ENCODE data around the gene FOXC1.

Gene FOXC1

GRCh38 chr6:1615151-1615852, 5.6 kb downstream of the FOXC1 start:
- DNase-seq: no peak
- Mint-ChIP-seq H3K4me3 (no peak overlapping the region), H3K4me1 (peaks cover 22% of the 10 kb centered on the region), H3K27me3 (peaks cover 92% of the 10 kb centered on the region), H3K27ac (no peak overlapping the region), H3K36me3 (peaks cover 3% of the 10 kb centered on the region), H3K9me3 (no peaks in the 10 kb centered on the region)
- CTCF ChIA-PET: interaction anchor here (1.7 kb wide), 1 partner anchor 593 kb away, joined by 4 read pairs; no protein-coding TSS in a partner anchor

GRCh38 chr6:1615853-1616420, 6.2 kb downstream of the FOXC1 start:
- Mint-ChIP-seq H3K27ac (no peak overlapping the region), H3K27me3 (peaks cover 92% of the 10 kb centered on the region), H3K4me1 (peaks cover 19% of the 10 kb centered on the region), H3K36me3 (peaks cover 3% of the 10 kb centered on the region), H3K9me3 (no peaks in the 10 kb centered on the region), H3K4me3 (no peak overlapping the region)
- no peak for DNase-seq
- CTCF ChIA-PET: no interaction called here

- H3K36me3 Mint-ChIP-seq: peaks cover 2% of the 10 kb centered on the region
- peaks cover 17% of the 10 kb centered on the region for H3K4me1 Mint-ChIP-seq
- H3K4me3 Mint-ChIP-seq: no peak overlapping the region
- CTCF ChIA-PET: no interaction called here
- DNase-seq: no peak
- H3K9me3 Mint-ChIP-seq: no peaks in the 10 kb centered on the region
- peaks cover 98% of the 10 kb centered on the region for H3K27me3 Mint-ChIP-seq
- H3K27ac Mint-ChIP-seq: no peak overlapping the region
Observed at GRCh38 chr6:1616701-1617463, 7.2 kb downstream of the FOXC1 start.

GRCh38 chr6:1617466-1618310, 8.0 kb downstream of the FOXC1 start:
- CTCF ChIA-PET: no interaction called here
- no peaks in the 10 kb centered on the region for H3K36me3 Mint-ChIP-seq
- peaks cover 100% of the 10 kb centered on the region for H3K27me3 Mint-ChIP-seq
- no peak overlapping the region for H3K27ac Mint-ChIP-seq
- peaks cover 9% of the 10 kb centered on the region for H3K4me1 Mint-ChIP-seq
- no peaks in the 10 kb centered on the region for H3K9me3 Mint-ChIP-seq
- no peak overlapping the region for H3K4me3 Mint-ChIP-seq
- DNase-seq: no peak

- Mint-ChIP-seq H3K27me3 (peaks cover 100% of the 10 kb centered on the region), H3K36me3 (peaks cover under 1% of the 10 kb centered on the region), H3K9me3 (no peaks in the 10 kb centered on the region), H3K4me3 (no peak overlapping the region), H3K27ac (no peak overlapping the region), H3K4me1 (peaks cover 2% of the 10 kb centered on the region)
- no peak for DNase-seq
- CTCF ChIA-PET: no interaction called here
Observed at GRCh38 chr6:1618311-1619097, 8.8 kb downstream of the FOXC1 start.

GRCh38 chr6:1619098-1619672, 9.5 kb downstream of the FOXC1 start:
- CTCF ChIA-PET: no interaction called here
- Mint-ChIP-seq H3K4me3 (no peak overlapping the region), H3K27ac (no peak overlapping the region), H3K36me3 (peaks cover 3% of the 10 kb centered on the region), H3K4me1 (no peaks in the 10 kb centered on the region), H3K27me3 (peaks cover 100% of the 10 kb centered on the region), H3K9me3 (no peaks in the 10 kb centered on the region)
- DNase-seq: no peak

- Mint-ChIP-seq H3K9me3 (no peaks in the 10 kb centered on the region), H3K36me3 (peaks cover 3% of the 10 kb centered on the region), H3K4me3 (no peak overlapping the region), H3K27ac (no peak overlapping the region), H3K4me1 (no peaks in the 10 kb centered on the region), H3K27me3 (peaks cover 100% of the 10 kb centered on the region)
- DNase-seq: no peak
- CTCF ChIA-PET: no interaction called here
Observed at GRCh38 chr6:1619673-1620503, 10.2 kb downstream of the FOXC1 start.

- H3K9me3 Mint-ChIP-seq: no peaks in the 10 kb centered on the region
- peaks cover 7% of the 10 kb centered on the region for H3K4me1 Mint-ChIP-seq
- H3K27me3 Mint-ChIP-seq: peaks cover 100% of the 10 kb centered on the region
- H3K36me3 Mint-ChIP-seq: peaks cover 3% of the 10 kb centered on the region
- no peak for DNase-seq
- no peak overlapping the region for H3K4me3 Mint-ChIP-seq
- CTCF ChIA-PET: no interaction called here
- H3K27ac Mint-ChIP-seq: no peak overlapping the region
Observed at GRCh38 chr6:1620504-1621069, 10.9 kb downstream of the FOXC1 start.

GRCh38 chr6:1621070-1621701, 11.5 kb downstream of the FOXC1 start:
- peaks cover 10% of the 10 kb centered on the region for H3K4me1 Mint-ChIP-seq
- H3K36me3 Mint-ChIP-seq: peaks cover 3% of the 10 kb centered on the region
- no peak overlapping the region for H3K4me3 Mint-ChIP-seq
- no peaks in the 10 kb centered on the region for H3K9me3 Mint-ChIP-seq
- H3K27me3 Mint-ChIP-seq: peaks cover 100% of the 10 kb centered on the region
- no peak overlapping the region for H3K27ac Mint-ChIP-seq
- no peak for DNase-seq
- CTCF ChIA-PET: no interaction called here

- Mint-ChIP-seq H3K27ac (no peak overlapping the region), H3K4me3 (no peak overlapping the region), H3K9me3 (no peaks in the 10 kb centered on the region), H3K4me1 (peaks cover 12% of the 10 kb centered on the region), H3K36me3 (peaks cover 3% of the 10 kb centered on the region), H3K27me3 (peaks cover 100% of the 10 kb centered on the region)
- DNase-seq: no peak
- CTCF ChIA-PET: no interaction called here
Observed at GRCh38 chr6:1622220-1622850, 12.6 kb downstream of the FOXC1 start.

- DNase-seq: no peak
- Mint-ChIP-seq H3K27me3 (peaks cover 95% of the 10 kb centered on the region), H3K36me3 (peaks cover 3% of the 10 kb centered on the region), H3K27ac (no peak overlapping the region), H3K4me1 (peaks cover 12% of the 10 kb centered on the region), H3K9me3 (no peaks in the 10 kb centered on the region), H3K4me3 (no peak overlapping the region)
- CTCF ChIA-PET: interaction anchor here (0.6 to 1.5 kb wide), 2 partner anchors 11 to 1792 kb away, joined by 3 to 6 read pairs; no protein-coding TSS in a partner anchor
Observed at GRCh38 chr6:1622851-1623768, 13.4 kb downstream of the FOXC1 start.
